Heart left ventricle (tissue), 16 donors: ENCODE data around the gene FKBP4. TPM values are rescaled to one million over a fixed set of nuclear protein-coding genes. Genes with fewer than 3 reads are reported as not detected.

Experiments
- ATAC-seq, 4 donors: fragments of 200-7000 bp; cut with Tn5 transposase; one replicate each; pipeline ENCODE4 v1.9.1; 2020 to 2022; ENCODE audit warnings: moderate library complexity in 4 of 4, mild to moderate bottlenecking in 3 of 4, moderate number of reproducible peaks in 1 of 4
- DNase-seq, 5 donors: peaks; one replicate each; pipeline ENCODE4 v3.0.0-alpha.2; 2020
- H3K27ac ChIP-seq, 12 donors: fragments of 200-600 bp; sonication (generic) in 4 of 12; one replicate each; pipeline versions ENCODE4 v1.5.0 to v1.8.0; 2016 to 2022; ENCODE audit warnings: mild to moderate bottlenecking in 2 of 12
- H3K27me3 ChIP-seq, 9 donors: fragments of 200-600 bp; sonication (generic) in 2 of 9; one replicate each; pipeline versions ENCODE4 v1.5.1 to v1.8.0; 2016 to 2022; ENCODE audit warnings: mild to moderate bottlenecking in 3 of 9
- H3K36me3 ChIP-seq, 9 donors: fragments of 200-600 bp; sonication (generic) in 2 of 9; one replicate each; pipeline versions ENCODE4 v1.5.0 to v1.8.0; 2018 to 2022; ENCODE audit warnings: mild to moderate bottlenecking in 2 of 9
- H3K4me1 ChIP-seq, 12 donors: fragments of 200-600 bp; sonication (generic) in 4 of 12; one replicate each; pipeline versions ENCODE4 v1.5.0 to v1.8.0; 2016 to 2022; ENCODE audit warnings: mild to moderate bottlenecking in 3 of 12
- H3K4me3 ChIP-seq, 12 donors: fragments of 200-600 bp; sonication (generic) in 4 of 12; one replicate each; pipeline versions ENCODE4 v1.5.0 to v1.8.0; 2017 to 2022; ENCODE audit warnings: mild to moderate bottlenecking in 9 of 12, moderate library complexity in 4 of 12
- H3K9me3 ChIP-seq, 12 donors: fragments of 200-600 bp; sonication (generic) in 4 of 12; one replicate each; pipeline versions ENCODE4 v1.5.0 to v1.8.0; 2016 to 2022; ENCODE audit warnings: mild to moderate bottlenecking in 1 of 12
- POLR2A ChIP-seq, 2 donors: fragments of 450-650 bp; IDR thresholded peaks; one replicate each; pipeline ENCODE4 v1.6.1; 2017; ENCODE audit warnings: antibody characterized with exemption in 2 of 2, mild to moderate bottlenecking in 2 of 2, moderate library complexity in 2 of 2
- WGBS, 4 donors: extraction: QIAGEN DNeasy Blood & Tissue Kit in 2 of 4; methylation state at CpG; one replicate each; pipeline versions ENCODE4 v1.1.5 to v1.1.7; 2013 to 2018; 5-methylcytosine and 5-hydroxymethylcytosine counted together
- intact Hi-C, 10 donors: fragments of 100-400 bp; cut with DNase I; formaldehyde crosslinking; loops; one replicate each; pipeline versions ENCODE4 v1.11.1 to v1.14.2; 2022
- polyA plus RNA-seq, 2 donors: library from polyadenylated mRNA; stranded (reverse); fragments of 200-250 nt; gene quantifications; one replicate each; pipeline ENCODE4 v1.2.3, GENCODE V29; 2013
- total RNA-seq, 9 donors: library from RNA; depleted of rRNA in 2 of 9; stranded (reverse); fragments of >200 nt in 2 of 9; fragmentation: NEBNext Ultra II Directional in 3 of 9; extraction: Animal tissue kit (Norgen Biotek cat#: 25700) in 3 of 9; gene quantifications; one replicate each; pipeline versions ENCODE4 v1.1.0 to v1.2.4, GENCODE V29; 2016 to 2023
- TF ChIP-seq, protein P1 (sequence below), 12 donors: fragments of 200-600 bp; sonication (generic) in 4 of 12; IDR thresholded peaks; one replicate each; pipeline versions ENCODE4 v1.5.0 to v1.8.0; 2018 to 2022; ENCODE audit warnings: antibody characterized with exemption in 12 of 12, mild to moderate bottlenecking in 5 of 12
- donor health status: ischemic (EF 13 %, LVEDD 7.1; RV severe dilation, severe dysfunction).
- donor health status: healthy with polysubstance abuse.
- donor health status: DM: no; HTN: yes; CAD: no.
- donor health status: DM: no; HTN: no; CAD: no.
- donor health status: ischemic (EF 25% LVEDD 6.9; RV normal size, moderate dysfunction).
- donor health status: ischemic (EF 25% LVEDD 5.7; RV mildly dilated, moderate dysfunction).
- donor health status: healthy.
- donor health status: DM: yes; HTN: yes; CAD: no.
- donor health status: ischemic (EF 35%, LVEDD 5.7; RV mildly dilated, moderate dysfunction).
- donor health status: nonischemic (EF 11% LVEDD 7.7; RV severe dilation, severe dysfunction).
- donor health status: DM: yes; HTN: yes; CAD: no.
- donor health status: PGD.
- donor health status: ischemic (EF 29% LVEDD 5.4; RV normal size, mild dysfunction).
- donor health status: nonischemic (EF 23%, LVEDD 6.1; RV moderate dilation, normal function).

Gene FKBP4
- total and polyA plus RNA-seq, 11 donors, result 25.4 to 84.9 (median 44.0) TPM

DNA sequence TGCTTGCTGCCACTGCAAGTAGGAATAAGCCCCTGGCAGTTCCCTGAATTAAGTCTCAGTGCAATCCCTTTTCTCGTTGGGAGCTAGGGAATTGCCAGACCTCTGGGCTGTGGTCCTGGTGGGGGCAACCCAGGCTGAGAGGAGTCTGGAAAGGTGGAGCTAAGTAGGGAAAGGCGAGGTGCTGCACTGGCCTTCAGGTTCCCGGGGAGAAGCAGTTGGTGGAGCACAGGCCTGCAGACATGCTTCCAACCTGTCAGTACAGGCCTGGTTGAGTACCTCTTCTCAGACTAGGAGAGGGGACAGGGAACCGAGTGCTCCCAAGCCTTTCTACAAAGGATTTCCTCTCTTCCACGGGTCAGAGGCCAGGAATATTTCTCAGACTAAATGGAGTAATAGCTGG is 38.6 kb downstream of the FKBP4 start:
- peaks cover 0 to 42% (median 23%) of the 10 kb centered on the region in 9 donors for H3K36me3 ChIP-seq
- peak overlapping the region in 4 of 12 donors; percentile 26 to 64 (median 48) for H3K27ac ChIP-seq
- no peak for ATAC-seq
- DNase-seq, result peak in 1 of 5 donors; percentile 36
- intact Hi-C loops, result no loop called here
- no peaks in the 10 kb centered on the region for H3K9me3 ChIP-seq
- no peak for TF ChIP-seq POLR2A (IDR thresholded peaks at IDR 0.05)
- TF ChIP-seq, protein P1, sequence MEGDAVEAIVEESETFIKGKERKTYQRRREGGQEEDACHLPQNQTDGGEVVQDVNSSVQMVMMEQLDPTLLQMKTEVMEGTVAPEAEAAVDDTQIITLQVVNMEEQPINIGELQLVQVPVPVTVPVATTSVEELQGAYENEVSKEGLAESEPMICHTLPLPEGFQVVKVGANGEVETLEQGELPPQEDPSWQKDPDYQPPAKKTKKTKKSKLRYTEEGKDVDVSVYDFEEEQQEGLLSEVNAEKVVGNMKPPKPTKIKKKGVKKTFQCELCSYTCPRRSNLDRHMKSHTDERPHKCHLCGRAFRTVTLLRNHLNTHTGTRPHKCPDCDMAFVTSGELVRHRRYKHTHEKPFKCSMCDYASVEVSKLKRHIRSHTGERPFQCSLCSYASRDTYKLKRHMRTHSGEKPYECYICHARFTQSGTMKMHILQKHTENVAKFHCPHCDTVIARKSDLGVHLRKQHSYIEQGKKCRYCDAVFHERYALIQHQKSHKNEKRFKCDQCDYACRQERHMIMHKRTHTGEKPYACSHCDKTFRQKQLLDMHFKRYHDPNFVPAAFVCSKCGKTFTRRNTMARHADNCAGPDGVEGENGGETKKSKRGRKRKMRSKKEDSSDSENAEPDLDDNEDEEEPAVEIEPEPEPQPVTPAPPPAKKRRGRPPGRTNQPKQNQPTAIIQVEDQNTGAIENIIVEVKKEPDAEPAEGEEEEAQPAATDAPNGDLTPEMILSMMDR (IDR thresholded peaks at IDR 0.05), result no peak
- H3K4me1 ChIP-seq, result peaks cover 0 to 23% (median 7%) of the 10 kb centered on the region in 12 donors
- no peaks in the 10 kb centered on the region for H3K27me3 ChIP-seq
- 48 to 66% (median 63%) methylated on average over 4 to 5 of the region's 5 CpGs for WGBS, 4 donors
- H3K4me3 ChIP-seq, result peak overlapping the region in 6 of 12 donors; percentile 40 to 54 (median 54)

DNA sequence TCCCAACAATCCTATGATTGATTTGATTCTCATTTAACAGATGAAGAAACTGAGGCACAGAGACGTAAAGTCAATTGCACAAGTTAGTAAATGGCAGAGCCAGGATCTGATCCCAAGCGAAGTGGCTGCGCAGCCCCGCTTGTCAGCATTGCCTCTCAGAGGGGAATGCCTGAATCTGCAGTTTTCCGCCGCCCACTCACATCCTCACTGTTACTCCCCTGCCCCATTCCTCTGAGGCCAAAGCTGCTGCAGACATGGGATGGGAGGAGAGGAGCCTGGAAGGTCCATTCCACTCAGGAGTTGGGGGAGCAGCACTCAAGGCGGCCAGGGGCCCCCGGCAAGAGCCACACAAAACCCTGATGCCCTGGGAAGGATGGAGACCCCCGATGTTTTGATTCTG is 39.0 kb downstream of the FKBP4 start:
- DNase-seq (peak; percentile 32 to 48 (median 35)), ATAC-seq (peak in 3 of 4 donors; percentile 21 to 66 (median 62))
- peaks cover 0 to 23% (median 7%) of the 10 kb centered on the region in 12 donors for H3K4me1 ChIP-seq
- H3K27ac ChIP-seq, result peak overlapping the region in 5 of 12 donors; percentile 6 to 64 (median 50)
- intact Hi-C loops, result no loop called here
- H3K27me3 ChIP-seq, result no peaks in the 10 kb centered on the region
- no peaks in the 10 kb centered on the region for H3K9me3 ChIP-seq
- peak overlapping the region in 8 of 12 donors; percentile 36 to 54 (median 48) for H3K4me3 ChIP-seq
- H3K36me3 ChIP-seq, result peaks cover 0 to 37% (median 22%) of the 10 kb centered on the region in 9 donors
- WGBS, 4 donors, result 50 to 63% (median 58%) methylated on average over 9 of the region's 9 CpGs
- TF ChIP-seq POLR2A (IDR thresholded peaks at IDR 0.05), result no peak
- TF ChIP-seq, protein P1 (IDR thresholded peaks at IDR 0.05), result no peak

DNA sequence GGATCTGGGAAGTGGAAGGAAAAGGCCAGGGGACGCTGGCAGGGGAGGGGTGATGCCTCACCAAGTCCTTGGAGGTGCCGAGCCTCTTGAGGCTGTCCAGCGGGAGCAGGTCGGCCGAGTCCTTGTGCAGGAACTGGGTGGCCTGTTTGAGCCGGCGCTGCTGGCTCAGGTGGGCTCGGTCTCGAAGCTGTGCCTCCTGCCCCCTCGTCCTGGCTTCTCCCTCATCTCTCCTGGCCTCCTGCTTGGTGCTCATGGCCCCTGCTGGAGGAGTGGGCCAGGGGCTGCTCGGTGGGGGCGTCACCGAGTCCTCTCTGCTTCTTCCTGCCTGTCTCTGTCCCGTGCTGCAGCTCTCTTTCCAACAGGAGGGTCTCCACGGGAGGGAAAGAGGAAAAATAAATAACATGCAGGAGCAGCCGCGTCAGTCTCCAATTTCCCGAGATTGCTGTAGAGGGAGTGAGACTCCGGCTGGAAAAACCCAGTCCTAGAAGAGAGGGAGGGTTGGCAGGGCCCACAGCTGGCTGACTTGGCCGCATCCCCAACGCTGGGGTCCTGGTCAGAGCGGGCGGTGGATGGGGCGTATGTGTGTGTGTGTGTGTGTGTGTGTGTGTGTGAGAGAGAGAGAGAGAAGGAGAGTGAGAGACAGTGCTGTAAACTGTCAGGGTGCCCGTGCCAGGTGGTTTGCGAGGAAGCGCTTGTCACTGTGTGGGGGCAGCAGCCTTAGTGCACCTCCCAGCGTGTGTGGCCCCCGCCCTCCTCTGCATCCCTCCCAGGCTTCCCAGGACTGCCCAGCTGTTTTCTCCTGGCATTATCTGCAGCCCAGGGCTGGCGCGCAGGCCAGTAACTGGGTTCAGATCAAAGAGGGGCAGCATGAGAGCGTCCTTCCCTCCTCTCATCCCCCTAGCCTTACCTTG is 40.1 kb downstream of the FKBP4 start, which contains the start of gene NRIP2:
NRIP2 (minus strand) TSS at position 455 of the 911 bp plus-strand sequence; CDS start at position 403, 52 bp downstream.
- DNase-seq, result peak in 4 of 5 donors; percentile 44 to 54 (median 50)
- intact Hi-C loops, result no loop called here
- 16 to 26% (median 20%) methylated on average over 27 to 32 of the region's 32 CpGs for WGBS, 4 donors

More for the DNA sequence above, 40.1 kb downstream of the FKBP4 start, which contains the start of gene NRIP2:
- ATAC-seq, result peak in 3 of 4 donors; percentile 59 to 70 (median 67)
- H3K4me1 ChIP-seq, result peaks cover 0 to 23% (median 7%) of the 10 kb centered on the region in 12 donors
- H3K9me3 ChIP-seq, result no peaks in the 10 kb centered on the region
- H3K27ac ChIP-seq, result peak within 1 kb of the TSS in 8 of 12 donors; percentile 6 to 64 (median 33)
- H3K27me3 ChIP-seq, result no peaks in the 10 kb centered on the region
- TF ChIP-seq POLR2A (IDR thresholded peaks at IDR 0.05), result no peak
- TF ChIP-seq, protein P1 (IDR thresholded peaks at IDR 0.05), result peak in 2 of 12 donors; percentile 5 to 18
- peak within 1 kb of the TSS in 10 of 12 donors; percentile 1 to 54 (median 42) for H3K4me3 ChIP-seq
- H3K36me3 ChIP-seq, result peaks cover 0 to 27% (median 14%) of the 10 kb centered on the region in 9 donors
